ENCODE measurements around the gene THOC6. TPM values are rescaled to one million over a fixed set of nuclear protein-coding genes. Genes with fewer than 3 reads are reported as not detected.

The THOC6 gene
- total RNA-seq, 1 donor from 2014 or later: 11.0 TPM

Other genes with a start within 250 kb of the THOC6 start
- gene ELOB, start 246.8 kb upstream of the THOC6 start, total RNA-seq: 299 TPM
- gene PRSS33, start 236.5 kb upstream of the THOC6 start, total RNA-seq: not detected
- gene PRSS41, start 225.6 kb upstream of the THOC6 start, total RNA-seq: not detected
- gene PRSS21, start 206.8 kb upstream of the THOC6 start, total RNA-seq: not detected
- gene ZG16B, start 193.7 kb upstream of the THOC6 start, total RNA-seq: not detected
- not detected for gene PRSS22, start 165.9 kb upstream of the THOC6 start, total RNA-seq
- gene FLYWCH2, start 140.8 kb upstream of the THOC6 start, total RNA-seq: 27.9 TPM
- 36.8 TPM for gene FLYWCH1, start 112.1 kb upstream of the THOC6 start, total RNA-seq
- gene KREMEN2, start 59.8 kb upstream of the THOC6 start, total RNA-seq: not detected
- gene PAQR4, start 54.7 kb upstream of the THOC6 start, total RNA-seq: 7.7 TPM
- gene PKMYT1, start 43.6 kb upstream of the THOC6 start, total RNA-seq: 1.1 TPM
- gene CLDN9, start 11.1 kb upstream of the THOC6 start, total RNA-seq: 0.73 TPM
- gene CLDN6, start 5.9 kb upstream of the THOC6 start, total RNA-seq: not detected
- 29.4 TPM for gene TNFRSF12A, start 3.7 kb upstream of the THOC6 start, total RNA-seq
- gene HCFC1R1, start 93 bp upstream of the THOC6 start, total RNA-seq: 53.5 TPM
- gene BICDL2, start 12.9 kb downstream of the THOC6 start, total RNA-seq: not detected
- 1.3 TPM for gene MMP25, start 22.5 kb downstream of the THOC6 start, total RNA-seq
- gene IL32, start 41.6 kb downstream of the THOC6 start, total RNA-seq: 42.6 TPM
- gene ZSCAN10, start 75.3 kb downstream of the THOC6 start, total RNA-seq: not detected
- 6.9 TPM for gene ZNF205, start 88.6 kb downstream of the THOC6 start, total RNA-seq
- gene ZNF213, start 111.0 kb downstream of the THOC6 start, total RNA-seq: 6.1 TPM
- gene OR1F1, start 164.2 kb downstream of the THOC6 start, total RNA-seq: not detected
- 4.1 TPM for gene ZNF200, start 211.1 kb downstream of the THOC6 start, total RNA-seq
- gene MEFV, start 232.6 kb downstream of the THOC6 start, total RNA-seq: 0.78 TPM